Muscle of arm (tissue), 12 donors: ENCODE results near the gene WNT9A. TPM values are rescaled to one million over a fixed set of nuclear protein-coding genes. Genes with fewer than 3 reads are reported as not detected.

Source experiments
- DNase-seq: peaks from one replicate; pipeline ENCODE4 v3.0.0-alpha.2; 2013
- polyA plus RNA-seq, 12 donors: library from polyadenylated mRNA; unstranded; fragments of 120-200 nt; gene quantifications; one replicate each; pipeline ENCODE4 v1.2.1, GENCODE V29; 2013; ENCODE audit not compliant: insufficient read length in 12 of 12

The WNT9A gene
- polyA plus RNA-seq, 12 donors, result 3.5 to 15.2 (median 6.3) TPM; not detected in 1

- no peak for DNase-seq
Observed at GRCh38 chr1:227925582-227926198, 22.0 kb downstream of the WNT9A start.

- DNase-seq, result no peak
Observed at GRCh38 chr1:227924833-227925574, 22.7 kb downstream of the WNT9A start.

GRCh38 chr1:227924168-227924832 lies 23.4 kb downstream of the WNT9A start:
- no peak for DNase-seq

GRCh38 chr1:227923353-227924167 lies 24.2 kb downstream of the WNT9A start:
- no peak for DNase-seq

- DNase-seq, result no peak
Observed at GRCh38 chr1:227922501-227923352, 25.0 kb downstream of the WNT9A start.

GRCh38 chr1:227921461-227922185 lies 26.1 kb downstream of the WNT9A start:
- no peak for DNase-seq

- no peak for DNase-seq
Observed at GRCh38 chr1:227920896-227921295, 26.8 kb downstream of the WNT9A start.

- DNase-seq, result no peak
Observed at GRCh38 chr1:227920426-227920825, 27.3 kb downstream of the WNT9A start.

GRCh38 chr1:227919906-227920305 lies 27.8 kb downstream of the WNT9A start:
- no peak for DNase-seq

- no peak for DNase-seq
Observed at GRCh38 chr1:227918736-227919135, 29.0 kb downstream of the WNT9A start.

GRCh38 chr1:227918083-227918700 lies 29.5 kb downstream of the WNT9A start:
- no peak for DNase-seq

- DNase-seq, result no peak
Observed at GRCh38 chr1:227917081-227917950, 30.4 kb downstream of the WNT9A start.

GRCh38 chr1:227916655-227917054 lies 31.1 kb downstream of the WNT9A start:
- no peak for DNase-seq

GRCh38 chr1:227915564-227916553 lies 31.9 kb downstream of the WNT9A start:
- DNase-seq, result no peak

- DNase-seq, result no peak
Observed at GRCh38 chr1:227914801-227915563, 32.8 kb downstream of the WNT9A start.

- DNase-seq, result peak; percentile 38
Observed at GRCh38 chr1:227913764-227914721, 33.7 kb downstream of the WNT9A start.
